ENCODE measurements around the gene SHCBP1.

The SHCBP1 gene

GRCh38 chr16:46607529-46607928 lies 13.7 kb downstream of the SHCBP1 start:
- peak; percentile 38 for TF ChIP-seq CTCF (IDR thresholded peaks at IDR 0.05; ENCODE audit: control insufficient read depth, insufficient read depth, low read depth, low read length, missing control alignments)
- H3K4me3 ChIP-seq (ENCODE audit: control insufficient read depth, low read depth, low read length), result no peak overlapping the region
- DNase-seq (ENCODE audit: low read depth), result peak; percentile 32

- DNase-seq (ENCODE audit: low read depth), result no peak
- no peak for TF ChIP-seq CTCF (IDR thresholded peaks at IDR 0.05; ENCODE audit: control insufficient read depth, insufficient read depth, low read depth, low read length, missing control alignments)
These were observed 14.9 kb downstream of the SHCBP1 start for GRCh38 chr16:46606231-46606630.

GRCh38 chr16:46591257-46591656 lies 29.9 kb downstream of the SHCBP1 start:
- DNase-seq (ENCODE audit: low read depth), result no peak
- no peak overlapping the region for H3K4me3 ChIP-seq (ENCODE audit: control insufficient read depth, low read depth, low read length)
- TF ChIP-seq CTCF (IDR thresholded peaks at IDR 0.05; ENCODE audit: control insufficient read depth, insufficient read depth, low read depth, low read length, missing control alignments), result no peak

More at GRCh38 chr16:46606231-46606630, 14.9 kb downstream of the SHCBP1 start:
- no peak overlapping the region for H3K4me3 ChIP-seq (ENCODE audit: control insufficient read depth, low read depth, low read length)

- DNase-seq (ENCODE audit: low read depth), result no peak
- no peak overlapping the region for H3K4me3 ChIP-seq (ENCODE audit: control insufficient read depth, low read depth, low read length)
- no peak for TF ChIP-seq CTCF (IDR thresholded peaks at IDR 0.05; ENCODE audit: control insufficient read depth, insufficient read depth, low read depth, low read length, missing control alignments)
These were observed 35.1 kb downstream of the SHCBP1 start for GRCh38 chr16:46586011-46586577.

GRCh38 chr16:46583036-46583435 lies 38.1 kb downstream of the SHCBP1 start:
- no peak for TF ChIP-seq CTCF (IDR thresholded peaks at IDR 0.05; ENCODE audit: control insufficient read depth, insufficient read depth, low read depth, low read length, missing control alignments)
- DNase-seq (ENCODE audit: low read depth), result no peak
- no peak overlapping the region for H3K4me3 ChIP-seq (ENCODE audit: control insufficient read depth, low read depth, low read length)

GRCh38 chr16:46582313-46582712 lies 38.9 kb downstream of the SHCBP1 start:
- no peak overlapping the region for H3K4me3 ChIP-seq (ENCODE audit: control insufficient read depth, low read depth, low read length)
- DNase-seq (ENCODE audit: low read depth), result no peak
- no peak for TF ChIP-seq CTCF (IDR thresholded peaks at IDR 0.05; ENCODE audit: control insufficient read depth, insufficient read depth, low read depth, low read length, missing control alignments)
